H1 (cell line): Measurements from ENCODE around the gene MAPT. TPM values are rescaled to one million over a fixed set of nuclear protein-coding genes. Genes with fewer than 3 reads are reported as not detected.

Source experiments
- CTCF ChIA-PET: fragments of 300-600 bp; sonication (Branson Sonifier 250); formaldehyde crosslinking; loops from one replicate; lab custom pipeline; 2021; ENCODE audit not compliant: partially characterized antibody; lab: Charles Lee
- POLR2A ChIA-PET: fragments of 300-600 bp; sonication (Branson Sonifier 250); formaldehyde crosslinking; loops from one replicate; lab custom pipeline; 2021; ENCODE audit warnings: inconsistent platforms; ENCODE audit not compliant: partially characterized antibody; lab: Charles Lee
- DNase-seq, 2 experiments: peaks; one replicate each; pipeline versions ENCODE4 v3.0.0 to v3.0.0-alpha.2; 2010 to 2022; ENCODE audit warnings: low spot score in 2 of 2, low read depth in 1 of 2, mixed read lengths in 1 of 2
- FAIRE-seq: peaks from 2 replicates; lab custom pipeline; 2011; peaks lifted over from hg19 to GRCh38; lab: Jason Lieb, UNC
- H2AFZ ChIP-seq: 2 replicates; pipeline ENCODE4 v1.8.1; 2012; ENCODE audit warnings: low read length, inconsistent platforms
- H2AK5ac ChIP-seq: 2 replicates; pipeline ENCODE4 v1.6.1; 2013; ENCODE audit warnings: low read depth, low read length
- H2BK120ac ChIP-seq: replicated peaks from 2 replicates; pipeline ENCODE3; 2013; ENCODE audit warnings: low read depth, low read length, inconsistent platforms
- H2BK12ac ChIP-seq: 2 replicates; pipeline ENCODE4 v1.6.1; 2013; ENCODE audit warnings: low read depth, low read length
- H2BK15ac ChIP-seq: 2 replicates; pipeline ENCODE4 v1.6.1; 2013; ENCODE audit warnings: low read length
- H2BK20ac ChIP-seq: 2 replicates; pipeline ENCODE4 v1.6.1; 2013; ENCODE audit warnings: low read length
- H2BK5ac ChIP-seq: 2 replicates; pipeline ENCODE4 v1.6.1; 2013; ENCODE audit warnings: low read depth, low read length
- H3K14ac ChIP-seq: 2 replicates; pipeline ENCODE4 v1.6.1; 2013; ENCODE audit warnings: inconsistent platforms; ENCODE audit not compliant: insufficient read length
- H3K18ac ChIP-seq: 2 replicates; pipeline ENCODE4 v1.6.1; 2013; ENCODE audit warnings: low read length; ENCODE audit errors: extremely low read depth
- H3K23ac ChIP-seq: 2 replicates; pipeline ENCODE4 v1.6.1; 2013; ENCODE audit warnings: inconsistent platforms; ENCODE audit not compliant: insufficient read length
- H3K23me2 ChIP-seq: 2 replicates; pipeline ENCODE4 v1.6.1; 2013; ENCODE audit warnings: low read depth, low read length
- H3K27ac ChIP-seq: 2 replicates; pipeline ENCODE4 v1.6.1; 2011; ENCODE audit warnings: low read depth, low read length, inconsistent platforms
- H3K27me3 ChIP-seq, 4 experiments: replicated peaks in 1 of 4; 1 replicate in 1 of 4; 2 replicates in 3 of 4; pipeline versions ENCODE4 v1.6.1 to v1.8.1; 2011 to 2013; ENCODE audit warnings: low read length in 3 of 4, mild to moderate bottlenecking in 3 of 4, inconsistent platforms in 2 of 4, mixed read lengths in 2 of 4, moderate library complexity in 1 of 4; ENCODE audit not compliant: control insufficient read depth in 3 of 4, insufficient read depth in 3 of 4; ENCODE audit errors: extremely low read depth in 1 of 4
- H3K36me3 ChIP-seq, 4 experiments: 2 replicates each; pipeline versions ENCODE4 v1.6.1 to v1.8.1; 2011 to 2013; ENCODE audit warnings: mild to moderate bottlenecking in 4 of 4, low read length in 3 of 4, moderate library complexity in 2 of 4, control low read depth in 1 of 4, inconsistent platforms in 1 of 4; ENCODE audit not compliant: insufficient read depth in 4 of 4, control insufficient read depth in 2 of 4
- H3K4ac ChIP-seq: replicated peaks from 2 replicates; pipeline ENCODE3; 2013; ENCODE audit warnings: low read length, low read depth, mixed read lengths, inconsistent platforms; ENCODE audit not compliant: insufficient read length
- H3K4me1 ChIP-seq, 4 experiments: replicated peaks in 1 of 4; 1 replicate in 1 of 4; 2 replicates in 3 of 4; pipeline versions ENCODE4 v1.6.1 to v1.8.1; 2011 to 2013; ENCODE audit warnings: low read length in 3 of 4, inconsistent platforms in 2 of 4, mixed read lengths in 1 of 4; ENCODE audit not compliant: insufficient read depth in 4 of 4, control insufficient read depth in 3 of 4
- H3K4me2 ChIP-seq, 2 experiments: 2 replicates each; pipeline versions ENCODE4 v1.6.1 to v1.8.1; 2011 to 2013; ENCODE audit warnings: low read depth in 2 of 2, low read length in 2 of 2, control low read depth in 1 of 2, inconsistent platforms in 1 of 2, mild to moderate bottlenecking in 1 of 2; ENCODE audit not compliant: insufficient read depth in 1 of 2
- H3K4me3 ChIP-seq, 4 experiments: fragments of 200-600, 300-600 bp in 1 of 4; sonication (generic), shearing (Covaris generic), sonication (Bioruptor Twin) in 1 of 4; 2 replicates each; pipeline versions ENCODE4 v1.5.1 to v1.8.1; 2011 to 2016; ENCODE audit warnings: low read length in 4 of 4, low read depth in 3 of 4, control low read depth in 2 of 4, inconsistent platforms in 2 of 4, mild to moderate bottlenecking in 2 of 4, mixed read lengths in 1 of 4, moderate library complexity in 1 of 4; ENCODE audit not compliant: insufficient read depth in 2 of 4; ENCODE audit errors: extremely low read depth in 1 of 4
- H3K56ac ChIP-seq: replicated peaks from 2 replicates; pipeline ENCODE3; 2013; ENCODE audit warnings: low read depth, mild to moderate bottlenecking, mixed read lengths, low read length, inconsistent platforms; ENCODE audit not compliant: insufficient read length
- H3K79me1 ChIP-seq: 2 replicates; pipeline ENCODE4 v1.6.1; 2013; ENCODE audit warnings: low read depth, low read length, control low read depth
- H3K79me2 ChIP-seq, 2 experiments: 2 replicates each; pipeline versions ENCODE4 v1.6.1 to v1.8.1; 2012 to 2013; ENCODE audit warnings: low read length in 2 of 2, mild to moderate bottlenecking in 2 of 2, inconsistent platforms in 1 of 2; ENCODE audit not compliant: insufficient read depth in 2 of 2, control insufficient read depth in 1 of 2
- H3K9ac ChIP-seq, 4 experiments: replicated peaks in 1 of 4; 1 replicate in 1 of 4; 2 replicates in 3 of 4; pipeline versions ENCODE4 v1.6.1 to v1.8.1; 2011 to 2013; ENCODE audit warnings: low read depth in 3 of 4, low read length in 3 of 4, control low read depth in 2 of 4, mild to moderate bottlenecking in 2 of 4, moderate library complexity in 2 of 4, inconsistent platforms in 1 of 4; ENCODE audit errors: extremely low read depth in 1 of 4
- H3K9me3 ChIP-seq, 2 experiments: 2 replicates each; pipeline versions ENCODE4 v1.6.1 to v1.8.1; 2012 to 2013; ENCODE audit warnings: mild to moderate bottlenecking in 2 of 2, moderate library complexity in 2 of 2, control low read depth in 1 of 2, inconsistent platforms in 1 of 2, low read depth in 1 of 2, low read length in 1 of 2, mixed read lengths in 1 of 2; ENCODE audit not compliant: insufficient read depth in 2 of 2
- H4K20me1 ChIP-seq, 2 experiments: replicated peaks in 1 of 2; 2 replicates each; pipeline versions ENCODE3 to v1.8.1; 2011 to 2013; ENCODE audit warnings: inconsistent platforms in 2 of 2, low read length in 2 of 2, mild to moderate bottlenecking in 1 of 2; ENCODE audit not compliant: insufficient read depth in 2 of 2, control insufficient read depth in 1 of 2
- H4K5ac ChIP-seq: 2 replicates; pipeline ENCODE4 v1.6.1; 2013; ENCODE audit warnings: low read length, low read depth, mixed read lengths, inconsistent platforms; ENCODE audit not compliant: insufficient read length
- H4K8ac ChIP-seq: 2 replicates; pipeline ENCODE4 v1.8.0; 2013; ENCODE audit warnings: mild to moderate bottlenecking, moderate library complexity, low read length, inconsistent platforms; ENCODE audit not compliant: insufficient read depth; ENCODE audit errors: extremely low read depth
- H4K91ac ChIP-seq: replicated peaks from 2 replicates; pipeline ENCODE3; 2013; ENCODE audit warnings: low read length, mixed read lengths, inconsistent platforms; ENCODE audit not compliant: insufficient read length
- BCL11A ChIP-seq, 2 experiments: IDR thresholded peaks; one replicate each; pipeline ENCODE4 v1.6.1; 2011; ENCODE audit warnings: low read depth in 2 of 2, low read length in 2 of 2, mild to moderate bottlenecking in 2 of 2
- PHF8 ChIP-seq: fragments of 200-600 bp; sonication (generic); conservative IDR thresholded peaks from 2 replicates; pipeline ENCODE4 v1.7.1; 2012; ENCODE audit warnings: low read depth, mild to moderate bottlenecking, inconsistent platforms, low read length, moderate library complexity
- RAD21 ChIP-seq, 2 experiments: IDR thresholded peaks in 1 of 2; conservative IDR thresholded peaks in 1 of 2; 2 replicates each; pipeline ENCODE4 v1.6.1; 2011; ENCODE audit warnings: low read depth in 2 of 2, low read length in 2 of 2, improper control_type of control experiment in 1 of 2, inconsistent platforms in 1 of 2, mild to moderate bottlenecking in 1 of 2, moderate library complexity in 1 of 2
- RXRA ChIP-seq: IDR thresholded peaks from 2 replicates; pipeline ENCODE4 v1.6.1; 2011; ENCODE audit warnings: low read depth, mild to moderate bottlenecking, low read length, moderate library complexity; ENCODE audit not compliant: insufficient read depth
- SP1 ChIP-seq: IDR thresholded peaks from 2 replicates; pipeline ENCODE4 v1.6.1; 2011; ENCODE audit warnings: low read depth, low read length
- TBP ChIP-seq: IDR thresholded peaks from 2 replicates; pipeline ENCODE4 v1.6.1; 2011; ENCODE audit warnings: low read depth, low read length, improper control_type of control experiment
- WGBS, 2 experiments: shearing (Covaris generic) in 1 of 2; methylation state at CpG; one replicate each; pipeline versions ENCODE4 v1.1.6 to v1.1.7; 2013 to 2015; ENCODE audit warnings: low lambda C conversion rate in 2 of 2, mixed read lengths in 2 of 2, inconsistent platforms in 1 of 2, low coverage in 1 of 2, missing lambda C conversion rate in 1 of 2; ENCODE audit not compliant: insufficient replicate concordance in 2 of 2, insufficient coverage in 1 of 2, insufficient read length in 1 of 2; ENCODE audit errors: extremely low coverage in 1 of 2, missing lambda C conversion rate in 1 of 2; 5-methylcytosine and 5-hydroxymethylcytosine counted together
- polyA plus RNA-seq, 7 experiments: library from polyadenylated mRNA; depleted of rRNA in 3 of 7; stranded (reverse) in 5 of 7; unstranded in 2 of 7; fragments of >200 nt in 5 of 7; fragments of 200-250 nt in 2 of 7; gene quantifications; 1 replicate in 5 of 7; 2 replicates in 1 of 7; 4 replicates in 1 of 7; pipeline versions ENCODE4 v1.2.1 to v1.2.3, GENCODE V29; 2011 to 2013; ENCODE audit warnings: missing spikeins in 2 of 7, mixed read lengths in 2 of 7
- total RNA-seq: library from RNA; stranded (reverse); fragmentation: NEBNext Ultra II Directional; extraction: Animal tissue kit (Norgen Biotek cat#: 25700); gene quantifications from 2 replicates; pipeline ENCODE4 v1.2.1, GENCODE V29; 2021
- TF ChIP-seq, protein P1 (sequence below): IDR thresholded peaks from 2 replicates; pipeline ENCODE4 v1.6.1; 2012; ENCODE audit warnings: low read length, inconsistent platforms
- TF ChIP-seq, protein P2 (sequence below): IDR thresholded peaks from 2 replicates; pipeline ENCODE4 v1.6.1; 2012; ENCODE audit warnings: inconsistent platforms

MAPT gene
- total and polyA plus RNA-seq, 2 of the 8 experiments (the other 6 are each of a cell fraction or from before 2014, with no cell fraction given), result 0.54 to 1.7 TPM

DNA sequence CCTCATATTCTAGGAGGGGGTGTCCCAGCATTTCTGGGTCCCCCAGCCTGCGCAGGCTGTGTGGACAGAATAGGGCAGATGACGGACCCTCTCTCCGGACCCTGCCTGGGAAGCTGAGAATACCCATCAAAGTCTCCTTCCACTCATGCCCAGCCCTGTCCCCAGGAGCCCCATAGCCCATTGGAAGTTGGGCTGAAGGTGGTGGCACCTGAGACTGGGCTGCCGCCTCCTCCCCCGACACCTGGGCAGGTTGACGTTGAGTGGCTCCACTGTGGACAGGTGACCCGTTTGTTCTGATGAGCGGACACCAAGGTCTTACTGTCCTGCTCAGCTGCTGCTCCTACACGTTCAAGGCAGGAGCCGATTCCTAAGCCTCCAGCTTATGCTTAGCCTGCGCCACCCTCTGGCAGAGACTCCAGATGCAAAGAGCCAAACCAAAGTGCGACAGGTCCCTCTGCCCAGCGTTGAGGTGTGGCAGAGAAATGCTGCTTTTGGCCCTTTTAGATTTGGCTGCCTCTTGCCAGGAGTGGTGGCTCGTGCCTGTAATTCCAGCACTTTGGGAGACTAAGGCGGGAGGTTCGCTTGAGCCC lies 116.3 kb downstream of the MAPT start:
- H3K27me3 ChIP-seq, result no peaks in the 10 kb centered on the region
- no peak overlapping the region for H3K4me2 ChIP-seq
- no peaks in the 10 kb centered on the region; a peak in 1 of 7 replicates for H3K4me1 ChIP-seq
- no peak overlapping the region for H2BK12ac ChIP-seq
- H3K9me3 ChIP-seq, result no peaks in the 10 kb centered on the region
- DNase-seq, result no peak
- H4K20me1 ChIP-seq, result no peaks in the 10 kb centered on the region
- H2BK15ac ChIP-seq, result no peak overlapping the region
- H3K56ac ChIP-seq, result no peak overlapping the region
- H2BK120ac ChIP-seq, result no peak overlapping the region
- no peak overlapping the region for H2AFZ ChIP-seq
- H3K14ac ChIP-seq, result no peak overlapping the region
- no peak overlapping the region for H3K4ac ChIP-seq
- CTCF ChIA-PET, result interaction anchor here (1.0 to 3.7 kb wide), 6 partner anchors 8 to 62 kb away, joined by 3 to 31 read pairs (median 4); no protein-coding TSS in a partner anchor
- POLR2A ChIA-PET, result no interaction called here
- no peak overlapping the region for H4K5ac ChIP-seq
- H3K36me3 ChIP-seq, result no peaks in the 10 kb centered on the region
- H3K23me2 ChIP-seq, result peaks cover 2% of the 10 kb centered on the region; the same call in 1 of the 2 replicates
- H3K79me2 ChIP-seq, result no peaks in the 10 kb centered on the region
- no peak overlapping the region for H3K9ac ChIP-seq
- no peak overlapping the region for H3K4me3 ChIP-seq
- no peak overlapping the region for H3K23ac ChIP-seq
- H3K79me1 ChIP-seq, result no peaks in the 10 kb centered on the region; the same call in 1 of the 2 replicates
- WGBS, 2 experiments, result 88% methylated on average over 16 of the region's 16 CpGs; no CpG with 5 or more reads in 1 of the 2 experiments
- H2AK5ac ChIP-seq, result no peak overlapping the region
- no peak overlapping the region for H4K8ac ChIP-seq
- FAIRE-seq, result no peak
- H2BK20ac ChIP-seq, result no peak overlapping the region
- no peak overlapping the region for H3K18ac ChIP-seq
- H2BK5ac ChIP-seq, result no peak overlapping the region
- H4K91ac ChIP-seq, result no peak overlapping the region
- no peak overlapping the region for H3K27ac ChIP-seq
- TF ChIP-seq BCL11A (IDR thresholded peaks at IDR 0.05; ENCODE audit: low read depth in 2 of 2, low read length in 2 of 2), result no peak
- TF ChIP-seq TBP, result no peak
- TF ChIP-seq, protein P1, sequence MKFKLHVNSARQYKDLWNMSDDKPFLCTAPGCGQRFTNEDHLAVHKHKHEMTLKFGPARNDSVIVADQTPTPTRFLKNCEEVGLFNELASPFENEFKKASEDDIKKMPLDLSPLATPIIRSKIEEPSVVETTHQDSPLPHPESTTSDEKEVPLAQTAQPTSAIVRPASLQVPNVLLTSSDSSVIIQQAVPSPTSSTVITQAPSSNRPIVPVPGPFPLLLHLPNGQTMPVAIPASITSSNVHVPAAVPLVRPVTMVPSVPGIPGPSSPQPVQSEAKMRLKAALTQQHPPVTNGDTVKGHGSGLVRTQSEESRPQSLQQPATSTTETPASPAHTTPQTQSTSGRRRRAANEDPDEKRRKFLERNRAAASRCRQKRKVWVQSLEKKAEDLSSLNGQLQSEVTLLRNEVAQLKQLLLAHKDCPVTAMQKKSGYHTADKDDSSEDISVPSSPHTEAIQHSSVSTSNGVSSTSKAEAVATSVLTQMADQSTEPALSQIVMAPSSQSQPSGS, result no peak
- TF ChIP-seq PHF8, result no peak
- TF ChIP-seq RXRA, result no peak
- no peak for TF ChIP-seq SP1
- TF ChIP-seq RAD21 (IDR thresholded peaks at IDR 0.05 in 1 of 2, conservative IDR thresholded peaks at IDR 0.05 in 1 of 2; ENCODE audit: low read depth in 2 of 2, low read length in 2 of 2), result peak; percentile 19 to 45; a peak in 2 of 4 replicates
- TF ChIP-seq, protein P2, sequence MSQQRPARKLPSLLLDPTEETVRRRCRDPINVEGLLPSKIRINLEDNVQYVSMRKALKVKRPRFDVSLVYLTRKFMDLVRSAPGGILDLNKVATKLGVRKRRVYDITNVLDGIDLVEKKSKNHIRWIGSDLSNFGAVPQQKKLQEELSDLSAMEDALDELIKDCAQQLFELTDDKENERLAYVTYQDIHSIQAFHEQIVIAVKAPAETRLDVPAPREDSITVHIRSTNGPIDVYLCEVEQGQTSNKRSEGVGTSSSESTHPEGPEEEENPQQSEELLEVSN, result no peak
